Mesenchymal stem cell (in vitro differentiated cells and primary cell): ENCODE results near the gene TTLL1.

Experiments
- DNase-seq: peaks from one replicate; pipeline ENCODE4 v3.0.0-alpha.2; 2013
- H2AFZ ChIP-seq: one replicate; pipeline ENCODE4 v1.6.1; 2013; ENCODE audit warnings: low read depth, mild to moderate bottlenecking, control low read depth, inconsistent platforms, low read length, moderate library complexity
- H2AK5ac ChIP-seq: 2 replicates; pipeline ENCODE4 v1.6.1; 2013; ENCODE audit warnings: low read length, moderate library complexity, mild to moderate bottlenecking, inconsistent platforms; ENCODE audit not compliant: severe bottlenecking
- H2BK120ac ChIP-seq: one replicate; pipeline ENCODE4 v1.6.1; 2013; ENCODE audit warnings: low read depth, mild to moderate bottlenecking, inconsistent platforms, low read length, moderate library complexity
- H2BK12ac ChIP-seq, 2 experiments: one replicate each; pipeline ENCODE4 v1.6.1; 2013; ENCODE audit warnings: inconsistent platforms in 2 of 2, low read length in 2 of 2, mild to moderate bottlenecking in 2 of 2, moderate library complexity in 2 of 2, control low read depth in 1 of 2
- H2BK15ac ChIP-seq: one replicate; pipeline ENCODE4 v1.6.1; 2013; ENCODE audit warnings: mild to moderate bottlenecking, low read depth, inconsistent platforms; ENCODE audit not compliant: poor library complexity, severe bottlenecking
- H2BK5ac ChIP-seq: 2 replicates; pipeline ENCODE4 v1.6.1; 2013; ENCODE audit warnings: low read depth, mild to moderate bottlenecking, low read length, control low read depth, inconsistent platforms; ENCODE audit not compliant: poor library complexity, severe bottlenecking
- H3K14ac ChIP-seq, 2 experiments: one replicate each; pipeline ENCODE4 v1.6.1; 2013; ENCODE audit warnings: inconsistent platforms in 2 of 2, low read length in 2 of 2, control low read depth in 1 of 2, mild to moderate bottlenecking in 1 of 2, moderate library complexity in 1 of 2
- H3K18ac ChIP-seq, 2 experiments: one replicate each; pipeline ENCODE4 v1.6.1; 2013; ENCODE audit warnings: inconsistent platforms in 2 of 2, low read length in 2 of 2, control low read depth in 1 of 2, low read depth in 1 of 2, mild to moderate bottlenecking in 1 of 2
- H3K23ac ChIP-seq, 2 experiments: one replicate each; pipeline ENCODE4 v1.6.1; 2013; ENCODE audit warnings: inconsistent platforms in 2 of 2, low read length in 2 of 2, mild to moderate bottlenecking in 2 of 2, moderate library complexity in 2 of 2, control low read depth in 1 of 2
- H3K27ac ChIP-seq: 2 replicates; pipeline ENCODE4 v1.5.1; 2013; ENCODE audit warnings: mild to moderate bottlenecking, moderate library complexity, low read length, control low read depth, inconsistent platforms; ENCODE audit not compliant: poor library complexity, severe bottlenecking
- H3K27me3 ChIP-seq, 2 experiments: 2 replicates each; pipeline versions ENCODE4 v1.6.1 to v1.7.0; 2013; ENCODE audit warnings: low read length in 2 of 2, mild to moderate bottlenecking in 2 of 2, moderate library complexity in 2 of 2, control low read depth in 1 of 2, inconsistent platforms in 1 of 2; ENCODE audit not compliant: control insufficient read depth in 1 of 2, insufficient read depth in 1 of 2
- H3K36me3 ChIP-seq, 2 experiments: 2 replicates each; pipeline versions ENCODE4 v1.6.1 to v1.7.0; 2013; ENCODE audit warnings: low read length in 2 of 2, control low read depth in 1 of 2, inconsistent platforms in 1 of 2, low read depth in 1 of 2, mild to moderate bottlenecking in 1 of 2; ENCODE audit not compliant: insufficient read depth in 2 of 2, control insufficient read depth in 1 of 2
- H3K4ac ChIP-seq, 2 experiments: one replicate each; pipeline ENCODE4 v1.6.1; 2013; ENCODE audit warnings: inconsistent platforms in 2 of 2, low read length in 2 of 2, mild to moderate bottlenecking in 2 of 2, moderate library complexity in 2 of 2, control low read depth in 1 of 2, low read depth in 1 of 2
- H3K4me1 ChIP-seq: 2 replicates; pipeline ENCODE4 v1.6.1; 2013; ENCODE audit warnings: low read depth, low read length, control low read depth; ENCODE audit not compliant: control insufficient read depth, insufficient read depth
- H3K4me2 ChIP-seq: 2 replicates; pipeline ENCODE4 v1.6.1; 2013; ENCODE audit warnings: low read length, mild to moderate bottlenecking, inconsistent platforms; ENCODE audit not compliant: poor library complexity, severe bottlenecking
- H3K4me3 ChIP-seq, 2 experiments: 2 replicates each; pipeline versions ENCODE4 v1.5.1 to v1.7.0; 2013; ENCODE audit warnings: low read length in 2 of 2, mild to moderate bottlenecking in 2 of 2, control low read depth in 1 of 2, low read depth in 1 of 2; ENCODE audit not compliant: insufficient read depth in 1 of 2
- H3K79me1 ChIP-seq: replicated peaks from 2 replicates; pipeline ENCODE4 v1.6.1; 2013; ENCODE audit warnings: mild to moderate bottlenecking, control low read depth, low read length, inconsistent platforms; ENCODE audit not compliant: poor library complexity, severe bottlenecking
- H3K9ac ChIP-seq: 2 replicates; pipeline ENCODE4 v1.7.0; 2013; ENCODE audit warnings: mild to moderate bottlenecking, low read length, moderate library complexity
- H3K9me3 ChIP-seq: 2 replicates; pipeline ENCODE4 v1.7.0; 2013; ENCODE audit warnings: mild to moderate bottlenecking, low read length; ENCODE audit not compliant: control insufficient read depth
- H4K8ac ChIP-seq: one replicate; pipeline ENCODE4 v1.6.1; 2013; ENCODE audit warnings: inconsistent platforms, mild to moderate bottlenecking, low read length, moderate library complexity
- H4K91ac ChIP-seq: one replicate; pipeline ENCODE4 v1.6.1; 2013; ENCODE audit warnings: mild to moderate bottlenecking, low read length, inconsistent platforms
- WGBS: methylation state at CpG from one replicate; pipeline ENCODE4 v1.1.7; 2013; ENCODE audit warnings: mixed read lengths; 5-methylcytosine and 5-hydroxymethylcytosine counted together

TTLL1 gene

DNA sequence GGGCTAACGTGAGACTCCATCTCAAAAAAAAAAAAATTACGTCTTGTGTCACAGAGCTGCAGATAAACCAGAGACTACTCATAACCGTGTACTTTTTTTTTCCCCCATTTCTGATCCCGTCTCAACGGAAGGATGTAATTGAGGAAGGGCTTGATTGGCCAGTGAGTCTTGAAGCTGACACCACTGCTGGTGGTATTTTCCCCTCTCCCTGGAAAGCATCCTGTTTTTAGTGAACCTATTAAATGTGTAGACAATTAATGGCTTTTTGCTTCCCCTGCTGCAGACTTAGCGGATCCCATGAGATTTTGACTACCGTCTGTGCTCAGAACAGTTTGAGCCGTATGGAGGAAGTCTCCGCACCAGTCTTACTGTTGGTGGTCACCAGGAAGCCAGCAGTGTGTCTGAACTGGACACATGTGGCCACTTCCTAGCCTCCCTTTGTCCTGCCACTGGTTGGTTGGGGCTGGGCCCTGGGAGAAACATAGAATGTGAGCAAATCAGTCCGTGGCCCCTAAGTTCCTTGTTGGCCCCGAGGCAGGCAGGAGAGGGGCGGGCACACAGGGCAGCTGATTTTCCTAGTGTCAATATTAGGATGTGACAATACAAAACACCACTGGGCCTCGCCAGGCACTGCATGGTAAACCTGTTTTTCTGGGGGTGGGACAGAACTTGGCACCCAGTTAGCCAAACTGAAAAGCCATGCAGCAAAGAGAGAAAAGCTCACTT lies 24.5 kb upstream of the TTLL1 start:
- Histone ChIP-seq H3K27ac (no peak overlapping the region), H4K8ac (no peak overlapping the region), H3K4me3 (no peak overlapping the region), H2BK15ac (no peak overlapping the region), H3K18ac (no peak overlapping the region), H2AK5ac (no peak overlapping the region), H3K79me1 (no peaks in the 10 kb centered on the region), H3K23ac (no peak overlapping the region), H3K4me2 (no peak overlapping the region), H3K4me1 (peaks cover 25% of the 10 kb centered on the region), H3K36me3 (no peaks in the 10 kb centered on the region), H2BK12ac (no peak overlapping the region), H3K9ac (no peak overlapping the region), H2AFZ (no peak overlapping the region), H3K14ac (no peak overlapping the region), H2BK120ac (no peak overlapping the region), H3K27me3 (peaks cover 53 to 71% of the 10 kb centered on the region in 2 experiments), H4K91ac (no peak overlapping the region), H2BK5ac (no peak overlapping the region), H3K9me3 (no peaks in the 10 kb centered on the region), H3K4ac (no peak overlapping the region)
- WGBS, result 68% methylated on average over 9 of the region's 13 CpGs
- no peak for DNase-seq

DNA sequence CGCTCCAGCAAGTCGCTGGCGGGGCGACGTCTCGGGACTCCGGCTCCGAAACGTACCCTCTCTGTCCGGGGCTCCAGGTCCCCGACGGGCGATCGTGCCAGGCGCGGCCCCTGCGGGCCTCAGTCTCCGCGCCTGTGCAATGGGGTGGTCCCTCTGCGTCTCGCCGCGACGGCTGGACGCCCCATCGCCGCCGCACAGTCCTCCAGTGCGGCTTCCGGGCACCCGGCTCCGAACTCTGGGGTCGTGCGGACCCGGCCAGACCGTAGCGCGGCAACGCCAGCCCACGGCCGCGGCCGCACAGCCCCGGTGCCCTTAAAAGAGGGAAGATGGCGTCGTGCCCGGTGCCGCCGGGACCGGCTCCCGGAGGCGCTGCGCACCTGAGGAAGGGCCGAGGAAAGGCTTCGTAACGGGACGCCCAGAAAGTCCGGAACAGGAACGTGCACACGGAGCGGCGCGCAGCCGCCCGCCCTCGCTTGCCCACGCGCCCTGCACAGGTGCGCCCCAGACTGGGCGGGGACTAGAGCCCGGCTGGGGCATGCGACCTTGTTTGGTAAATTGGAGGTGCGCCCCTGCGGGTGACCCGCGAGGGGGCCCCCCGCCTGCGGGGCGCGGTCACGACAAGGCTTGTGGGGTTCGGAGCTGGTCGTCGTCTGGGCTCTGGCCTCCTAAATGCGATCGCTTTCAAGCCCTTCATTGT lies 21.9 kb upstream of the TTLL1 start:
- Histone ChIP-seq H3K4me3 (peak overlapping the region; percentile 56 to 67), H3K23ac (peak overlapping the region; percentile 30 to 34), H3K9ac (no peak overlapping the region), H3K4me1 (peaks cover 17% of the 10 kb centered on the region), H2BK5ac (no peak overlapping the region), H2BK15ac (no peak overlapping the region), H3K79me1 (no peaks in the 10 kb centered on the region), H3K36me3 (no peaks in the 10 kb centered on the region), H2AK5ac (no peak overlapping the region), H2BK120ac (no peak overlapping the region), H3K14ac (peak overlapping the region in 1 of 2 experiments; percentile 79), H2AFZ (peak overlapping the region; percentile 59), H3K18ac (peak overlapping the region; percentile 54 to 85), H3K27ac (no peak overlapping the region), H3K4ac (peak overlapping the region in 1 of 2 experiments; percentile 44), H2BK12ac (no peak overlapping the region), H3K27me3 (peaks cover 56 to 85% of the 10 kb centered on the region in 2 experiments), H3K4me2 (peak overlapping the region; percentile 97), H4K8ac (peak overlapping the region; percentile 24), H3K9me3 (no peaks in the 10 kb centered on the region), H4K91ac (no peak overlapping the region)
- DNase-seq, result no peak
- WGBS, result 6% methylated on average over 86 of the region's 86 CpGs

DNA sequence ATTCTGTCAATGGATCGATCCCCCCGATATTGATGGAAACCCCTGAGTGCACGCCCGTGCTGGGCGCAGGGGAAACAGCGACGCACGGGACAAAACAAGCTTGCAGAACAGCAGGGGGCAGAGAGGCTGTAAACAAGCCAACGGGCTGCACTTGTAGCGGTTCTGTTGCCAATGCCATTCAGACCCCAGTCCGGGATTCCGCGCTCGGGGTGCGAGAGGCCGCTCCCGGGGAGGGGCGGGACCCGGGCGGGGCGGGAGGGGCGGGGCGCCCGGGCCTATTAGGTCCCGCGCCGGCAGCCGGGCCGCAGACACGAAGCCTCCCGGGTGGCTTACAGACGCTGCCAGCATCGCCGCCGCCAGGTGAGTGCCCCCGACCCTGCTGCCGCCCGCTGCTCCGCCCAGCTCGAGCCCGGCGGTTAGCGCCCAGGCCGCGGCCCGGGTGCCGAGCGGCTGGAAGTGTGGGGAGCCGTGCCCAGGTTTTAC lies 21.3 kb upstream of the TTLL1 start, which contains the start of gene BIK:
Gene BIK, plus strand, starts transcription at position 307 of the 483 bp plus-strand sequence. CDS start 13,273 bp downstream, outside the sequence.
- peak; percentile 52 for DNase-seq
- Histone ChIP-seq H3K79me1 (no peaks in the 10 kb centered on the region), H3K27me3 (peaks cover 56 to 80% of the 10 kb centered on the region in 2 experiments), H3K14ac (peak within 1 kb of the TSS in 1 of 2 experiments; percentile 79), H3K4ac (peak within 1 kb of the TSS in 1 of 2 experiments; percentile 44), H2BK5ac (no peak within 1 kb of the TSS), H3K36me3 (no peaks in the 10 kb centered on the region), H3K4me3 (peak within 1 kb of the TSS; percentile 56 to 68), H3K4me2 (peak within 1 kb of the TSS; percentile 97), H3K18ac (peak within 1 kb of the TSS; percentile 54 to 85), H3K27ac (no peak within 1 kb of the TSS), H2BK15ac (no peak within 1 kb of the TSS), H3K9ac (no peak within 1 kb of the TSS), H3K4me1 (peaks cover 17% of the 10 kb centered on the region), H3K9me3 (no peaks in the 10 kb centered on the region), H4K8ac (peak within 1 kb of the TSS; percentile 24), H2BK120ac (no peak within 1 kb of the TSS), H2AK5ac (no peak within 1 kb of the TSS), H2AFZ (peak within 1 kb of the TSS; percentile 59), H4K91ac (no peak within 1 kb of the TSS), H3K23ac (peak within 1 kb of the TSS; percentile 30 to 34), H2BK12ac (no peak within 1 kb of the TSS)
- under 1% methylated on average over 48 of the region's 49 CpGs for WGBS

DNA sequence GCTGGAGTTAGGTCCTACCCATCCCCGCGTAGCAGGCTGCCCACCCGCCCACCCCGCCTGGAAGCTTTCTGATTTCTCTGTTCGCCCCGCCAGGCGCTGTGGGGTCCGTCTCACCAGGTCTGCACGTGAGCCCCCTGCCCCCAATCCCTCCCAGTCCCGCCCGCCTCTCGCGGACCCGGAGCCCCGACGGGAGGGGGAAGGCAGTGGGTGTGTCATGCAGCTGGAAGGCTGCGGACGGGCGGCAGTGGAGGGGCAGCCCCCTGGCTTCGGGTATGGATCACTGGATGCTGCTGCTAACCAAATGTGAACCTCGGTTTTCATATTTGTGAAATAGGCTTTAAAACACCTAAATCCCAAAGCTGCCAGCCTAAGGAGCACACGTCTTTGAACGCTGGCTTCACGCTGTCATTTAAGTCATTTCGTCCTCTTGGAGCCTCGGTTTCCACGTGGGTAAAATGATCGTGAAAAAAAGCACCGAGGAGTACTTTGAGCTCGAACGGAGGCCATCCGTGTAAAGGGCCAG lies 20.8 kb upstream of the TTLL1 start:
- H2BK120ac ChIP-seq, result no peak overlapping the region
- H3K4me2 ChIP-seq, result peak overlapping the region; percentile 97
- H2AFZ ChIP-seq, result peak overlapping the region; percentile 39
- no peaks in the 10 kb centered on the region for H3K36me3 ChIP-seq
- no peak overlapping the region for H4K91ac ChIP-seq
- WGBS, result 4% methylated on average over 24 of the region's 32 CpGs
- H3K79me1 ChIP-seq, result no peaks in the 10 kb centered on the region
- H3K23ac ChIP-seq, result peak overlapping the region in 1 of 2 experiments; percentile 23
- H3K18ac ChIP-seq, result no peak overlapping the region
- no peak overlapping the region for H2BK12ac ChIP-seq
- peak overlapping the region in 1 of 2 experiments; percentile 68 for H3K4me3 ChIP-seq
- no peak overlapping the region for H2BK15ac ChIP-seq
- no peak overlapping the region for H3K4ac ChIP-seq
- no peak overlapping the region for H2AK5ac ChIP-seq
- H3K9ac ChIP-seq, result no peak overlapping the region
- H2BK5ac ChIP-seq, result no peak overlapping the region
- H4K8ac ChIP-seq, result no peak overlapping the region
- peaks cover 17% of the 10 kb centered on the region for H3K4me1 ChIP-seq
- no peak overlapping the region for H3K27ac ChIP-seq
- no peak for DNase-seq
- H3K9me3 ChIP-seq, result no peaks in the 10 kb centered on the region
- no peak overlapping the region for H3K14ac ChIP-seq
- peaks cover 53 to 76% of the 10 kb centered on the region in 2 experiments for H3K27me3 ChIP-seq
